Loucy (cell line): ENCODE data around the gene C1orf53.

Experiments
- H2AFZ ChIP-seq: fragments of 200-600 bp; sonication (generic); 2 replicates; pipeline ENCODE4 v1.6.0; 2016; ENCODE audit warnings: antibody characterized with exemption, mild to moderate bottlenecking, low read length, moderate library complexity
- H3F3A ChIP-seq: fragments of 200-600 bp; 2 replicates; pipeline ENCODE4 v1.6.0; 2016; ENCODE audit warnings: antibody characterized with exemption, low read depth, mild to moderate bottlenecking
- H3K27me3 ChIP-seq: fragments of 200-600 bp; sonication (generic); 2 replicates; pipeline ENCODE4 v1.6.1; 2014; ENCODE audit warnings: low read length, mild to moderate bottlenecking; ENCODE audit not compliant: insufficient read depth, poor library complexity, severe bottlenecking
- H3K36me3 ChIP-seq: fragments of 200-600 bp; sonication (generic); 2 replicates; pipeline ENCODE4 v1.6.1; 2016; ENCODE audit warnings: low read length; ENCODE audit not compliant: insufficient read depth
- H3K4me1 ChIP-seq: fragments of 200-600 bp; sonication (generic); 2 replicates; pipeline ENCODE4 v1.5.1; 2014; ENCODE audit warnings: low read length, mild to moderate bottlenecking; ENCODE audit not compliant: insufficient read depth, poor library complexity, severe bottlenecking
- H3K4me2 ChIP-seq: fragments of 200-600 bp; sonication (generic); 2 replicates; pipeline ENCODE4 v1.6.0; 2014; ENCODE audit warnings: antibody characterized with exemption, low read length, low read depth, mild to moderate bottlenecking; ENCODE audit not compliant: poor library complexity, severe bottlenecking
- H3K4me3 ChIP-seq: fragments of 200-600 bp; sonication (generic); 2 replicates; pipeline ENCODE4 v1.5.1; 2014; ENCODE audit warnings: low read length, mild to moderate bottlenecking, mixed read lengths; ENCODE audit not compliant: poor library complexity, severe bottlenecking
- H3K79me2 ChIP-seq: fragments of 200-600 bp; sonication (generic); 2 replicates; pipeline ENCODE4 v1.6.1; 2014; ENCODE audit warnings: low read length; ENCODE audit not compliant: insufficient read depth
- H3K9ac ChIP-seq: fragments of 200-600 bp; sonication (generic); 2 replicates; pipeline ENCODE4 v1.6.0; 2014; ENCODE audit warnings: mild to moderate bottlenecking, low read depth, low read length, moderate library complexity; ENCODE audit not compliant: poor library complexity, severe bottlenecking
- H3K9me2 ChIP-seq: fragments of 200-600 bp; sonication (generic); replicated peaks from 2 replicates; pipeline ENCODE4 v1.6.1; 2016; ENCODE audit warnings: low read depth, low read length, mixed read lengths
- H3K9me3 ChIP-seq: fragments of 200-600 bp; sonication (generic); 2 replicates; pipeline ENCODE4 v1.6.1; 2014; ENCODE audit warnings: mild to moderate bottlenecking, antibody characterized with exemption, low read length, low read depth; ENCODE audit not compliant: insufficient read depth
- H4K20me1 ChIP-seq: fragments of 200-600 bp; sonication (generic); 2 replicates; pipeline ENCODE4 v1.6.0; 2014; ENCODE audit warnings: antibody characterized with exemption, low read length, mild to moderate bottlenecking; ENCODE audit not compliant: insufficient read depth, poor library complexity, severe bottlenecking
- CTCF ChIP-seq: fragments of 200-600 bp; sonication (generic); conservative IDR thresholded peaks from 2 replicates; pipeline ENCODE4 v1.5.1; 2014; ENCODE audit warnings: mild to moderate bottlenecking, antibody characterized with exemption, low read length
- EZH2phosphoT487 ChIP-seq: fragments of 200-600 bp; IDR thresholded peaks from 2 replicates; pipeline ENCODE4 v1.6.1; 2018; ENCODE audit warnings: antibody characterized with exemption, mild to moderate bottlenecking, moderate library complexity, borderline replicate concordance

The C1orf53 gene

GRCh38 chr1:197890936-197891335 lies 11.5 kb upstream of the C1orf53 start:
- Histone ChIP-seq H3K36me3 (no peaks in the 10 kb centered on the region), H3K79me2 (no peaks in the 10 kb centered on the region), H2AFZ (no peak overlapping the region), H3K9me2 (no peaks in the 10 kb centered on the region), H3K27me3 (no peaks in the 10 kb centered on the region), H4K20me1 (no peaks in the 10 kb centered on the region), H3F3A (no peaks in the 10 kb centered on the region), H3K4me3 (no peak overlapping the region), H3K9ac (no peak overlapping the region), H3K4me2 (no peak overlapping the region), H3K9me3 (no peaks in the 10 kb centered on the region), H3K4me1 (no peaks in the 10 kb centered on the region)
- TF ChIP-seq CTCF, result no peak

- Histone ChIP-seq H3K79me2 (no peaks in the 10 kb centered on the region), H3K9me2 (no peaks in the 10 kb centered on the region), H3K4me2 (no peak overlapping the region), H4K20me1 (no peaks in the 10 kb centered on the region), H3K4me3 (no peak overlapping the region), H3K9me3 (no peaks in the 10 kb centered on the region), H3K27me3 (no peaks in the 10 kb centered on the region), H2AFZ (no peak overlapping the region), H3F3A (no peaks in the 10 kb centered on the region), H3K36me3 (no peaks in the 10 kb centered on the region), H3K4me1 (no peaks in the 10 kb centered on the region), H3K9ac (no peak overlapping the region)
- no peak for TF ChIP-seq CTCF
These were observed 9.7 kb upstream of the C1orf53 start for GRCh38 chr1:197892684-197893083.

GRCh38 chr1:197896301-197896700 lies 6.1 kb upstream of the C1orf53 start:
- Histone ChIP-seq H3K9me3 (no peaks in the 10 kb centered on the region), H3K9me2 (no peaks in the 10 kb centered on the region), H3K9ac (no peak overlapping the region), H2AFZ (no peak overlapping the region), H4K20me1 (no peaks in the 10 kb centered on the region), H3F3A (no peaks in the 10 kb centered on the region), H3K27me3 (no peaks in the 10 kb centered on the region), H3K4me3 (no peak overlapping the region), H3K4me2 (no peak overlapping the region), H3K36me3 (no peaks in the 10 kb centered on the region), H3K4me1 (no peaks in the 10 kb centered on the region), H3K79me2 (no peaks in the 10 kb centered on the region)
- TF ChIP-seq CTCF (no peak), EZH2phosphoT487 (no peak)
